Activated T-cell treated with anti-CD3 and anti-CD28 coated beads for 4 hours (primary cell): ENCODE measurements around the gene CASKIN2.
A peak's percentile ranks its signal among the peaks of the same experiment; 100 is the strongest.
"Not testable (repeated sequence)": the region's sequence is repeated elsewhere in the genome, so short reads cannot be mapped to it uniquely, and the experiment has no call there.

Experiments
- DNase-seq: peaks from one replicate; pipeline ENCODE4 v3.0.0-alpha.2; 2020

CASKIN2 gene

DNA sequence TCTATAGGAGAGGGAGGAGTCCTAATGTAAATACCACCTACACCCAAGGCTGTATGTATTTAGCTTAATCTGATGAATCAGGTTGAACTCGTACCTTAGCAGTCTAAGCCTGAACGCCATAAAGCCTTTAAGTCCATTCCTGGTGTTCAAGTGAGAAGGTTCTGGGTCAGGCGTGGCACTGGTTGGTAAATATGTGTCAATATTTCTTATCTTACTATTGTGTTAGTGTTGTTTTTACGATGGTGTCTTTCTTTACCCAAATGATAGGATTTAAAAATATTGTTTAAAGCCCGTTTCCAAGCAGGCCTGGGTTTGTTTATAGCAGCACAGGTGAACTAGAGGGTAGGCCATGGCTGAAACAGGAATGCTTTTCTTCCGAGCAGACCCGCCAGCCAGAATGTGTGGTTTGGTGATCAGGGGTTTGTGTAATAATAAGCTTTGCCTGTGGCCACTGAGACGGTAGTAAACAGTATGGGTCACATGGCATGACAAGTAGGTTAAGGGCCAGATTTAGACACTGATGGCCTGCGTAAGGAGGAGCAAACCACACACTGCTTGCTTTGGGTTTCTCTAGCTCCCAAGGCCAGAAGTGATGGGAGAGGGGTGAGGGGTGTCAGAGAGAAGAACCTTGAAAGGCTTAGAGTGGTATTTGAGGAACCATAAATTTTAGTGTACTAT, 55.6 kb downstream of the CASKIN2 start:
- DNase-seq = no peak

- no peak for DNase-seq
Observed at GRCh38 chr17:75459246-75459589, 56.1 kb downstream of the CASKIN2 start.

DNA sequence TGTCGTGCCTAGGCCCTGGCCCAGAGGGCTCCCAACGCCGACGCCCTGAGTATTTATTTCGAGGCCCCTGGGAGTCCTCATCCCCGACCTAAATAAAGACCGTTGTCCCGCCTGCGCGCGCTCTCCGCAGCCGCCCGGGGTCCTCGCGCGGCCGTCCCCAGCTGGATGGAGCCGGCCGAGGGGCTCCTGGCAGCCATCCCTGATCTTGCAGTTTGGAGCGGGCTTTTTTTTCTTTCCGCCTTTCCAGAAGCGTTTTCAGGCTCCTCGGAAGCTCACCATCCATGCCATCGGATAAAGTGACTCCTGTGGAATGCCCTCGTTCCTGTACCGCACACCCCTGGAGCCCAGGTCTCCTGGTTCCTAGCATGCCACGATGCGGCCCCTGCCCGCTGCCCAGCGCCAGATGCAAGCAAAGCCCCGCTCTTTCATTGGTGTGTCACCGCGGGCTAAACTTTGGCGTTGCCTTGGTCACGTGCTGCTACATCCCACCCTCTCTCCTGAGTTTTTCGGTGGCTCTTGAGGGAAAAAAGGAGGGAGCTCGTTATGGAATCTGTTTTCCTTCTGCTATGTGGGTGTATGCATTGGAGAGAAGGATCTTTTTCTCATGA, 58.2 kb downstream of the CASKIN2 start:
- no peak for DNase-seq

DNA sequence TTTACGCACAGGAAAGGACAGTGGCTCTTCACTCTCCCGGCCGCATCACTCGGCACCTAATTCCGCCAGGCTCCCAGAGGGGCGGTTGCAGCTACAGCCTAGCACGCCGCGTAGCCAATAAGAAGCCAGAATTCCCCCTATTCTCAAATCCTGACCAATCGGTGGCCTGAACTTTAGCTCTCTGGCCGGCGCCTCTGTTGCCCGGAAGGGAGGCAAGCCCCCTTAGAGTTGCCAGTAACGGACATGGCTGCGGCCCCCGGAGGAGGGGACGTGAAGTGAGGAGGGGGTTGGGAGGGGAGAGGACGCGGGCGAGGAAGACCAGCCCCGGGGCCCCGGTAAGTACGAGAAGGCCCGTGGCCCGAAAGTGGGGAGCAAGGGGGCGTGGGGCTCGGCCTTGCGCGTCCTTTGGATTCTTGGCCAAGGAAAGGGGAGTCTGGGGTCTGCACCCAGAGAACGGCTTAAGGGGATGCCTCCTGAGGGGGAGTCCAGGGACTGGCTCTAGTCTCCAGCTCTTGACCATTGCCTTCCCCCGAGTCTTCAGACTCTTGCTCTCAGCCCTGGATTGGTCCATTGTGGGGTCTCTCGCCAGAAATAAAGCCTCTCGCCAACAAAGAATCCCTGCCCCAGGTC, 58.8 kb downstream of the CASKIN2 start, which contains the start of gene TMEM94:
TSS of gene TMEM94 (plus strand) at position 219 of the 630 bp plus-strand sequence. CDS start 15,271 bp downstream, outside the sequence.
- peak; percentile 85 for DNase-seq

- DNase-seq = no peak
Observed at GRCh38 chr17:75456039-75456416, 59.3 kb downstream of the CASKIN2 start.

DNA sequence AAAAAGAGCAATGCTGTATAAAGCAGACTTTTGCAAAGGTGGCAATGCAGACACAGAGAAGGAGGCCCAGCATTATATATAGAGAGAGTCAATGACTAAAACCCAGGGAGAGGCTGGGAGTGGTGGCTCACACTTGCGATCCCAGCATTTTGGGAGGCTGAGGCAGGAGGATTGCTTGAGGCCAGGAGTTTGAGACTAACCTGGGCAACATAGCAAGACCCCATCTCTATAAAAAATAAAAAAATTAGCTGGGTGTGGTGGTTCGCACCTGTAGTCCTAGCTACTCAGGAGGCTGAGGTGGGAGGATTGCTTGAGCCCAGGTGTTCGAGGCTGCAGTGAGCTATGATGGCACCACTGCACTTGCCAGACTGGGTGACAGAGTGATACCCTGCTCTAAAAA, 60.7 kb downstream of the CASKIN2 start:
- DNase-seq = not testable (repeated sequence)

DNA sequence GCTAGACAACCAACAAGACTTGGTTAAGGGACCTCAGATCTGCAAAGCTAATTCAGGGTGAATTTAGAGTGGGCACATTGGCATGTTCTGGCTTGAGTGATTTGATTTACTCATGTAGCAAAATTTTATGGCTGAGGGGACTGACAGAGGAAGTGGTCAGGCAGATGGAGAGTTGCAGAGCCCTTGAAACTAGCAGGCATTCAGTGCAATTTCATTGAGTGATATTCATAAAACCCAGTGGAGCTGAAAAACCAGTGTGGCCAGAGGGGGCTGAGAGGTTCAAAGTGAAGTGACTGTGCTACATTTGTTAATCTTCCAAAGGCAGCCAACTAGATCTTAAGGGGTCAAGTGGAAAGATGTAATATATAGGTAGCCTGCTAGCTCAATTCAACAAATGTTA, 61.1 kb downstream of the CASKIN2 start:
- DNase-seq = no peak

DNA sequence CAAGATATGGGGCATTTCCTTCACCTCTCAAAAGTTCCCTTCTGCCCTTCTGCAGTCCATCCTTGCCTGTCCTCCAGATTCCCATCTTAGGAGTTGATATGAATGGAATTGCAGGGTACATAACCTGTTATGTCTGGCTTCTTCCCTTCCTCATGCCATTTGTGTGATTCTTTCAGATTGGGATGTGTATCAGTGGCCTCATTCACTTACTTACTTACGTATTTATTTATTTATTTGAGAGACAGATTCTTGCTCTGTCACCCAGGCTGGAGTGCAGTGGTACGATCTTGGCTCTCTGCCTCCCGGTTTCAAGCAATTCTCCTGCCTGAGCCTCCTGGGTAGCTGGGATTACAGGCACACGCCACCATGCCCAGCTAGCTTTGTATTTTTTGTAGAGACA, 65.1 kb downstream of the CASKIN2 start:
- no peak for DNase-seq
